ENCODE data around the gene ZP1.
A peak's percentile ranks its signal among the peaks of the same experiment; 100 is the strongest.

ZP1 gene

GRCh38 chr11:60854847-60855725 is 12.3 kb upstream of the ZP1 start:
- H2BK12ac ChIP-seq (ENCODE audit: low read length in 2 of 2), result no peak overlapping the region
- no peak overlapping the region for H3K27ac ChIP-seq (ENCODE audit: low read length, poor library complexity, severe bottlenecking)
- no peak overlapping the region for H2BK120ac ChIP-seq (ENCODE audit: low read depth, low read length)
- no peak overlapping the region for H3K18ac ChIP-seq (ENCODE audit: low read depth in 1 of 2, low read length in 2 of 2)
- no peak for DNase-seq
- no peak overlapping the region for H2AFZ ChIP-seq (ENCODE audit: low read depth, low read length)
- no peak overlapping the region for H4K8ac ChIP-seq (ENCODE audit: low read length)
- no peak overlapping the region for H3K4me3 ChIP-seq (ENCODE audit: insufficient read depth in 1 of 2, low read depth in 1 of 2, low read length in 2 of 2)
- WGBS, result 88% methylated on average over 5 of the region's 8 CpGs
- H2BK15ac ChIP-seq (ENCODE audit: low read depth, poor library complexity, severe bottlenecking), result no peak overlapping the region
- no peak overlapping the region for H2AK5ac ChIP-seq (ENCODE audit: low read length, severe bottlenecking)
- no peak overlapping the region for H3K9ac ChIP-seq (ENCODE audit: low read length)
- H3K27me3 ChIP-seq (ENCODE audit: control insufficient read depth in 1 of 2, insufficient read depth in 1 of 2, low read length in 2 of 2), result no peaks in the 10 kb centered on the region
- H3K4me2 ChIP-seq (ENCODE audit: low read length, poor library complexity, severe bottlenecking), result no peak overlapping the region
- H3K79me1 ChIP-seq (replicated peaks; ENCODE audit: low read length, poor library complexity, severe bottlenecking), result no peaks in the 10 kb centered on the region
- H3K4ac ChIP-seq (ENCODE audit: low read depth in 1 of 2, low read length in 2 of 2), result no peak overlapping the region
- H3K14ac ChIP-seq (ENCODE audit: low read length in 2 of 2), result no peak overlapping the region
- no peaks in the 10 kb centered on the region for H3K9me3 ChIP-seq (ENCODE audit: control insufficient read depth, low read length)
- H2BK5ac ChIP-seq (ENCODE audit: low read depth, low read length, poor library complexity, severe bottlenecking), result no peak overlapping the region
- no peak overlapping the region for H3K23ac ChIP-seq (ENCODE audit: low read length in 2 of 2)
- no peak overlapping the region for H4K91ac ChIP-seq (ENCODE audit: low read length)
- H3K4me1 ChIP-seq (ENCODE audit: control insufficient read depth, insufficient read depth, low read depth, low read length), result peaks cover 8% of the 10 kb centered on the region
- H3K36me3 ChIP-seq (ENCODE audit: control insufficient read depth in 1 of 2, insufficient read depth in 2 of 2, low read depth in 1 of 2, low read length in 2 of 2), result peaks cover 26 to 36% of the 10 kb centered on the region in 2 experiments

DNA sequence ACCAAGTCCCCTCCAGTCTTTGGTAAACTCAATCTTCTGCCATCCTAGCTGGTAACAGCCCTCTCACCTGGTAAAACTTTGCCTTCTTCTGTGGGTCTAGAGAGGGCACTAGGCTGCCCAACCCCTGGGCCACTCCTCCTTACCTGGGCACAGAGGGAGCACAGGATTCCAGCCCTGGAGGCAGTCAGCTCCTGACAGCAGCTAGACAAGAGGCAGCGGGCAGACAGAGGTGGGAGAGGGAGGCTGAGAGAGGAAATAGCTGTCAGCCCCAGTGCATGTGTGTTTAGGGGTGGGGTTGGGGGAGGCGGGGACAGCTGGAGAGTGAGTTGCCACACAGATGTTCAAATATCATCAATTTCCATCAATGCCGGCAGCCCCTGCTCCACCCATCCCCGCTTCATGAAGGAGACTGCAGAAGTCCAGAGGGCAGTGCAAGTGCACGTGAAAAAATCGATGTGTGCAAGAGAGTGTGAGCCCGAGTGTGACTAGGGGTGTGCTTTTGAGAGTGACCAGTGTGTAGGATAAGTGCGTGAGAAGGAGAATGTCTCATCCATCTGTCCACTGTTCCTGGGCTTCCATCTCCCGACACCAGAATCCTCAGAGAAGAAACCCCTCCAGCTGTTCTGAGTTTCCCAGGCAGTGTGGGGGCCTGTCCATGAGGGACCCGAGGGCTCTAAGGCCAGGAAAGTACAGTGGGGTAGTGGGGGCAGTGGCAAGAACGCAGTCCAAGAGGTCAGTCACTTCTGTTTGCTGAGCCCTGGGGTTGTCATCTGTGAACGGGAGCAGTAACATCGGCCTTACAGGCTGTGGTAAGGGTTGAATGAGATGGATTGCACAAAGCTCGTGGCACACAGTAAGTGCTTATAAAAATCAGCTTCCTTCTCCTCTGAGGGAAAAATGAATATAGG is 11.4 kb upstream of the ZP1 start, which contains the start of gene PTGDR2:
Gene PTGDR2, minus strand, starts transcription at position 225 of the 908 bp plus-strand sequence. CDS start 2,228 bp downstream, outside the sequence.
- H3K4me3 ChIP-seq (ENCODE audit: insufficient read depth in 1 of 2, low read depth in 1 of 2, low read length in 2 of 2), result no peak within 1 kb of the TSS
- H4K8ac ChIP-seq (ENCODE audit: low read length), result no peak within 1 kb of the TSS
- no peak within 1 kb of the TSS for H2BK5ac ChIP-seq (ENCODE audit: low read depth, low read length, poor library complexity, severe bottlenecking)
- no peak within 1 kb of the TSS for H3K18ac ChIP-seq (ENCODE audit: low read depth in 1 of 2, low read length in 2 of 2)
- H3K79me1 ChIP-seq (replicated peaks; ENCODE audit: low read length, poor library complexity, severe bottlenecking), result no peaks in the 10 kb centered on the region
- H3K36me3 ChIP-seq (ENCODE audit: control insufficient read depth in 1 of 2, insufficient read depth in 2 of 2, low read depth in 1 of 2, low read length in 2 of 2), result peaks cover 17 to 27% of the 10 kb centered on the region in 2 experiments
- no peak within 1 kb of the TSS for H3K27ac ChIP-seq (ENCODE audit: low read length, poor library complexity, severe bottlenecking)
- H4K91ac ChIP-seq (ENCODE audit: low read length), result no peak within 1 kb of the TSS
- WGBS, result 94% methylated on average over 9 of the region's 14 CpGs
- no peak within 1 kb of the TSS for H2BK12ac ChIP-seq (ENCODE audit: low read length in 2 of 2)
- H2BK15ac ChIP-seq (ENCODE audit: low read depth, poor library complexity, severe bottlenecking), result peak within 1 kb of the TSS; percentile 13
- no peak within 1 kb of the TSS for H2BK120ac ChIP-seq (ENCODE audit: low read depth, low read length)
- no peak within 1 kb of the TSS for H3K14ac ChIP-seq (ENCODE audit: low read length in 2 of 2)
- no peak within 1 kb of the TSS for H3K4ac ChIP-seq (ENCODE audit: low read depth in 1 of 2, low read length in 2 of 2)
- no peak within 1 kb of the TSS for H3K9ac ChIP-seq (ENCODE audit: low read length)
- H3K4me2 ChIP-seq (ENCODE audit: low read length, poor library complexity, severe bottlenecking), result no peak within 1 kb of the TSS
- H3K4me1 ChIP-seq (ENCODE audit: control insufficient read depth, insufficient read depth, low read depth, low read length), result peaks cover 9% of the 10 kb centered on the region
- H3K9me3 ChIP-seq (ENCODE audit: control insufficient read depth, low read length), result no peaks in the 10 kb centered on the region
- H2AFZ ChIP-seq (ENCODE audit: low read depth, low read length), result no peak within 1 kb of the TSS
- H3K23ac ChIP-seq (ENCODE audit: low read length in 2 of 2), result no peak within 1 kb of the TSS
- DNase-seq, result no peak
- H2AK5ac ChIP-seq (ENCODE audit: low read length, severe bottlenecking), result no peak within 1 kb of the TSS
- H3K27me3 ChIP-seq (ENCODE audit: control insufficient read depth in 1 of 2, insufficient read depth in 1 of 2, low read length in 2 of 2), result no peaks in the 10 kb centered on the region

- H3K79me1 ChIP-seq (replicated peaks; ENCODE audit: low read length, poor library complexity, severe bottlenecking), result no peaks in the 10 kb centered on the region
- H3K4me2 ChIP-seq (ENCODE audit: low read length, poor library complexity, severe bottlenecking), result no peak overlapping the region
- no peak overlapping the region for H3K27ac ChIP-seq (ENCODE audit: low read length, poor library complexity, severe bottlenecking)
- H3K14ac ChIP-seq (ENCODE audit: low read length in 2 of 2), result no peak overlapping the region
- no peak overlapping the region for H2AFZ ChIP-seq (ENCODE audit: low read depth, low read length)
- peaks cover 0 to 9% of the 10 kb centered on the region in 2 experiments for H3K27me3 ChIP-seq (ENCODE audit: control insufficient read depth in 1 of 2, insufficient read depth in 1 of 2, low read length in 2 of 2)
- no peak overlapping the region for H3K4ac ChIP-seq (ENCODE audit: low read depth in 1 of 2, low read length in 2 of 2)
- no peak overlapping the region for H3K4me3 ChIP-seq (ENCODE audit: insufficient read depth in 1 of 2, low read depth in 1 of 2, low read length in 2 of 2)
- peaks cover 6 to 10% of the 10 kb centered on the region in 2 experiments for H3K36me3 ChIP-seq (ENCODE audit: control insufficient read depth in 1 of 2, insufficient read depth in 2 of 2, low read depth in 1 of 2, low read length in 2 of 2)
- H2AK5ac ChIP-seq (ENCODE audit: low read length, severe bottlenecking), result no peak overlapping the region
- H4K91ac ChIP-seq (ENCODE audit: low read length), result no peak overlapping the region
- no peak overlapping the region for H3K23ac ChIP-seq (ENCODE audit: low read length in 2 of 2)
- H2BK120ac ChIP-seq (ENCODE audit: low read depth, low read length), result no peak overlapping the region
- no peak overlapping the region for H2BK15ac ChIP-seq (ENCODE audit: low read depth, poor library complexity, severe bottlenecking)
- H4K8ac ChIP-seq (ENCODE audit: low read length), result no peak overlapping the region
- H2BK5ac ChIP-seq (ENCODE audit: low read depth, low read length, poor library complexity, severe bottlenecking), result no peak overlapping the region
- H3K9me3 ChIP-seq (ENCODE audit: control insufficient read depth, low read length), result no peaks in the 10 kb centered on the region
- H3K4me1 ChIP-seq (ENCODE audit: control insufficient read depth, insufficient read depth, low read depth, low read length), result peaks cover 12% of the 10 kb centered on the region
- WGBS, result 82% methylated on average over 4 of the region's 5 CpGs
- peak; percentile 61 for DNase-seq
- H3K18ac ChIP-seq (ENCODE audit: low read depth in 1 of 2, low read length in 2 of 2), result no peak overlapping the region
- H2BK12ac ChIP-seq (ENCODE audit: low read length in 2 of 2), result no peak overlapping the region
- no peak overlapping the region for H3K9ac ChIP-seq (ENCODE audit: low read length)
These were observed 9.7 kb upstream of the ZP1 start for GRCh38 chr11:60857378-60858232.
